WTC11 (cell line): ENCODE data around the gene MCM3AP. TPM values are rescaled to one million over a fixed set of nuclear protein-coding genes. Genes with fewer than 3 reads are reported as not detected.

Experiments
- ATAC-seq: fragments of 200-7000 bp; cut with Tn5 transposase; 2 replicates; pipeline ENCODE4 v1.10.0; 2021; ENCODE audit warnings: mild to moderate bottlenecking, moderate library complexity
- CTCF ChIA-PET: fragments of 300-600 bp; sonication (Branson Sonifier 250); formaldehyde crosslinking; loops from one replicate; lab custom pipeline; 2021; ENCODE audit warnings: antibody characterized with exemption; lab: Charles Lee
- POLR2A ChIA-PET: fragments of 350-600 bp; sonication (Branson Sonifier 250); formaldehyde crosslinking; loops from one replicate; lab custom pipeline; 2021; ENCODE audit warnings: antibody characterized with exemption; lab: Charles Lee
- DNase-seq: peaks from one replicate; pipeline ENCODE4 v3.0.0; 2021; ENCODE audit warnings: low spot score
- H3K27ac Mint-ChIP-seq: 2 replicates; pipeline ENCODE4 v1.8.0; 2021; ENCODE audit warnings: mixed read lengths
- H3K27me3 Mint-ChIP-seq: 2 replicates; pipeline ENCODE4 v1.8.0; 2021; ENCODE audit warnings: low read depth, mild to moderate bottlenecking, moderate library complexity, mixed read lengths
- H3K36me3 Mint-ChIP-seq: 2 replicates; pipeline ENCODE4 v1.8.0; 2021; ENCODE audit warnings: mixed read lengths
- H3K4me1 Mint-ChIP-seq: 2 replicates; pipeline ENCODE4 v1.8.0; 2022; ENCODE audit warnings: mixed read lengths
- H3K4me3 Mint-ChIP-seq: 2 replicates; pipeline ENCODE4 v1.8.0; 2021; ENCODE audit warnings: mild to moderate bottlenecking, moderate library complexity, mixed read lengths
- H3K9me3 Mint-ChIP-seq: 2 replicates; pipeline ENCODE4 v1.8.0; 2021; ENCODE audit warnings: mixed read lengths
- ARID4B ChIP-seq: sonication (generic); formaldehyde crosslinking; IDR thresholded peaks from 2 replicates; pipeline ENCODE4 v1.8.0; 2023; ENCODE audit warnings: missing genetic modification reagents, mild to moderate bottlenecking, borderline replicate concordance
- CTCF ChIP-seq: fragments of 200-600 bp; IDR thresholded peaks from 2 replicates; pipeline ENCODE4 v1.8.0; 2022; ENCODE audit warnings: antibody characterized with exemption
- FOXJ3 ChIP-seq: sonication (generic); formaldehyde crosslinking; IDR thresholded peaks from 2 replicates; pipeline ENCODE4 v1.9.0; 2021; ENCODE audit warnings: missing genetic modification reagents, mild to moderate bottlenecking, borderline replicate concordance
- HMGA2 ChIP-seq: fragments of 250-450 bp; sonication (Bioruptor Pico); IDR thresholded peaks from 2 replicates; pipeline ENCODE4 v1.4.0; 2021; ENCODE audit warnings: mild to moderate bottlenecking, moderate library complexity
- JAZF1 ChIP-seq: fragments of 250-450 bp; sonication (Bioruptor Pico); IDR thresholded peaks from 2 replicates; pipeline ENCODE4 v1.9.0; 2021; ENCODE audit warnings: moderate library complexity, mild to moderate bottlenecking, inconsistent platforms
- JUN ChIP-seq: sonication (generic); formaldehyde crosslinking; IDR thresholded peaks from 2 replicates; pipeline ENCODE4 v1.8.0; 2023; ENCODE audit warnings: mild to moderate bottlenecking, missing genetic modification reagents
- NR1H2 ChIP-seq: sonication (generic); formaldehyde crosslinking; IDR thresholded peaks from 2 replicates; pipeline ENCODE4 v1.9.0; 2021; ENCODE audit warnings: mild to moderate bottlenecking, moderate library complexity, missing genetic modification reagents
- RELA ChIP-seq: sonication (generic); formaldehyde crosslinking; IDR thresholded peaks from 2 replicates; pipeline ENCODE4 v1.8.1; 2022; ENCODE audit warnings: missing genetic modification reagents, mild to moderate bottlenecking, borderline replicate concordance
- ZBTB21 ChIP-seq: sonication (generic); formaldehyde crosslinking; IDR thresholded peaks from 2 replicates; pipeline ENCODE4 v1.8.1; 2023; ENCODE audit warnings: mild to moderate bottlenecking, missing genetic modification reagents, borderline replicate concordance
- total RNA-seq: library from RNA; stranded (reverse); gene quantifications from 3 replicates; pipeline ENCODE4 v1.2.3, GENCODE V29; 2021
- TF ChIP-seq, protein P1 (sequence below): sonication (generic); formaldehyde crosslinking; IDR thresholded peaks from 2 replicates; pipeline ENCODE4 v1.8.0; 2023; ENCODE audit warnings: mild to moderate bottlenecking, missing genetic modification reagents

MCM3AP gene
- total RNA-seq, 1 experiment from 2014 or later: 167 TPM

- no peak overlapping the region for H3K4me3 Mint-ChIP-seq
- no peaks in the 10 kb centered on the region for H3K27me3 Mint-ChIP-seq
- DNase-seq: no peak
- no peak for ATAC-seq
- H3K9me3 Mint-ChIP-seq: peaks cover 1% of the 10 kb centered on the region
- peak overlapping the region; percentile 55; the same call in 1 of the 2 replicates for H3K27ac Mint-ChIP-seq
- no peak for TF ChIP-seq NR1H2 (CRISPR knock-in tag)
- TF ChIP-seq, protein P1, sequence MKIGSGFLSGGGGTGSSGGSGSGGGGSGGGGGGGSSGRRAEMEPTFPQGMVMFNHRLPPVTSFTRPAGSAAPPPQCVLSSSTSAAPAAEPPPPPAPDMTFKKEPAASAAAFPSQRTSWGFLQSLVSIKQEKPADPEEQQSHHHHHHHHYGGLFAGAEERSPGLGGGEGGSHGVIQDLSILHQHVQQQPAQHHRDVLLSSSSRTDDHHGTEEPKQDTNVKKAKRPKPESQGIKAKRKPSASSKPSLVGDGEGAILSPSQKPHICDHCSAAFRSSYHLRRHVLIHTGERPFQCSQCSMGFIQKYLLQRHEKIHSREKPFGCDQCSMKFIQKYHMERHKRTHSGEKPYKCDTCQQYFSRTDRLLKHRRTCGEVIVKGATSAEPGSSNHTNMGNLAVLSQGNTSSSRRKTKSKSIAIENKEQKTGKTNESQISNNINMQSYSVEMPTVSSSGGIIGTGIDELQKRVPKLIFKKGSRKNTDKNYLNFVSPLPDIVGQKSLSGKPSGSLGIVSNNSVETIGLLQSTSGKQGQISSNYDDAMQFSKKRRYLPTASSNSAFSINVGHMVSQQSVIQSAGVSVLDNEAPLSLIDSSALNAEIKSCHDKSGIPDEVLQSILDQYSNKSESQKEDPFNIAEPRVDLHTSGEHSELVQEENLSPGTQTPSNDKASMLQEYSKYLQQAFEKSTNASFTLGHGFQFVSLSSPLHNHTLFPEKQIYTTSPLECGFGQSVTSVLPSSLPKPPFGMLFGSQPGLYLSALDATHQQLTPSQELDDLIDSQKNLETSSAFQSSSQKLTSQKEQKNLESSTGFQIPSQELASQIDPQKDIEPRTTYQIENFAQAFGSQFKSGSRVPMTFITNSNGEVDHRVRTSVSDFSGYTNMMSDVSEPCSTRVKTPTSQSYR: no peak
- TF ChIP-seq FOXJ3 (CRISPR knock-in tag): no peak
- no peak for TF ChIP-seq ZBTB21
- no peaks in the 10 kb centered on the region for H3K4me1 Mint-ChIP-seq
- CTCF ChIA-PET: no interaction called here
- H3K36me3 Mint-ChIP-seq: peaks cover 39% of the 10 kb centered on the region
- POLR2A ChIA-PET: no interaction called here
These were observed 65.1 kb downstream of the MCM3AP start for GRCh38 chr21:46220275-46220810.

DNA sequence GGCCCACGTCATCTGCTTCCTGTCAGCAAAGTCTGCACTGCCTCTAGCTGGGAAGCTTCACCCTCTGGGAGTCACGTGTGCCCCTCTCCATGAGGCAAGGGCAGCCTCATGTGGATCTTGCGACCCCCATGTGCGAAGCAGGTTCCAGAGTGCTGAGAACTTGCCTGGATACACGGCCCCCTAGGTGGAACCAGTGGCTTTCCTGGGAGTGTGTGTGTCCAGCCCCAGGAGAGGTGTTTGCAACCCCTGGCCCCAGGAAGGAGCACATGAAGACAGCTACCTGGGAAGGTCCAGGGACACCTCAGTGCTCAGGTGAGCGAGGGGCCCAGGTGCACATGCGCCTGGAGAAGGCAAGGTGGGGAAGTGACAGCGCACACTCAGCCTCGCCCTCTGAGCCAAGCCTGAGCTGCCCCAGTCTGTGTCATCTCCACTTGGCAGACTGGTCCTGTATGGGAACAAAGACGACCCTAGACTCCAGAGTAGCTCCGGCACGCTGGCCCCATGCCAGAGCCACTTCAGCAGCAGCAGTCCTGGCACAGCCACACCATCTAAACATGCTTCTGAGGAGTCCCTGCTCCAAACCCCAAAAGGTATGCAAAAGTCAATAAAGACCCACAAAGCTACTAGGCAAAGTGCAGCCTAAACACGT, 65.7 kb downstream of the MCM3AP start:
- no peak overlapping the region for H3K4me3 Mint-ChIP-seq
- DNase-seq (no peak), ATAC-seq (no peak)
- H3K27ac Mint-ChIP-seq: peak overlapping the region; percentile 64; the same call in 1 of the 2 replicates
- no peaks in the 10 kb centered on the region for H3K4me1 Mint-ChIP-seq
- H3K27me3 Mint-ChIP-seq: no peaks in the 10 kb centered on the region
- POLR2A ChIA-PET: no interaction called here
- H3K36me3 Mint-ChIP-seq: peaks cover 37% of the 10 kb centered on the region
- CTCF ChIA-PET: no interaction called here
- no peak for TF ChIP-seq JAZF1
- TF ChIP-seq, all 79 proteins: peak for 0
- H3K9me3 Mint-ChIP-seq: no peaks in the 10 kb centered on the region

DNA sequence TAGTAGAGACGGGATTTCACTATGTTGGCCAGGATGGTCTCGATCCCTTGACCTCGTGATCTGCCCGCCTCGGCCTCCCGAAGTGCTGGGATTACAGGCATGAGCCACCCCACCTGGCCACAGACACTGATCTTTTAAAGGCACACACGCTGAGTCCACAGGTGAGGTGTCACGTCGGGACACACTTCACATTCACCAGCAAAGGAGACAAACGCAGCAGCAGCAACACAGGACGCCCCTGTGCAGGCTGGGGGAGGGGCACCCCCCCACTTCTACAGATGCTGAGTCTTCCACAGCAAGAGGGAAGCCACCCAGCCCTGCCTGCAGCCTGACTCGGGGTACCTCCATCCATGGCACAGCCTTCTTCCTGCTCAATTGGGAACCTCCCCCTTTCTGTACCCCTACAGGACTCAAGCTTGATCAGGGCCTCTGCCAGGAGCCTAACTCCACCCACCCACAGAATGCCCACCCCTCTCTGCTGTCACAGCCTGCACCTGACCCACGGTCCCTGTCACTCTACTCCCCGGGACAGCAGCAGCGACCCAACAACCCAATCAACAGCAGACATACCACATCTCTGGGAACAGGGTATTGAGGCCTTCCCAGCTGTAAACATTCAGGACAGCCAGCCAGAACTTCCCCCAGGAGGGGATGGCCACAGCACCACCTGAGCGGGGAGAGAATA, 66.4 kb downstream of the MCM3AP start:
- H3K4me3 Mint-ChIP-seq: no peak overlapping the region
- CTCF ChIA-PET: no interaction called here

GRCh38 chr21:46217511-46218196, 67.8 kb downstream of the MCM3AP start:
- Mint-ChIP-seq H3K4me1 (no peaks in the 10 kb centered on the region), H3K4me3 (no peak overlapping the region), H3K36me3 (peaks cover 32% of the 10 kb centered on the region), H3K27me3 (no peaks in the 10 kb centered on the region), H3K9me3 (no peaks in the 10 kb centered on the region), H3K27ac (peak overlapping the region; percentile 65; the same call in 1 of the 2 replicates)
- no peak for DNase-seq
- ATAC-seq: no peak
- ChIA-PET CTCF (interaction anchor here (0.9 kb wide), 1 partner anchor 9 kb away, joined by 3 read pairs; no protein-coding TSS in a partner anchor), POLR2A (no interaction called here)
- TF ChIP-seq CTCF (no peak), HMGA2 (no peak), RELA (CRISPR knock-in tag) (no peak), ARID4B (CRISPR knock-in tag) (no peak)

More for the DNA sequence above, 66.4 kb downstream of the MCM3AP start:
- Mint-ChIP-seq H3K9me3 (no peaks in the 10 kb centered on the region), H3K36me3 (peaks cover 35% of the 10 kb centered on the region), H3K4me1 (no peaks in the 10 kb centered on the region), H3K27me3 (no peaks in the 10 kb centered on the region)
- no peak for DNase-seq
- POLR2A ChIA-PET: no interaction called here
- TF ChIP-seq JUN (CRISPR knock-in tag): no peak
- TF ChIP-seq, all 79 proteins: peak for 0
- ATAC-seq: no peak
- peak overlapping the region; percentile 64 for H3K27ac Mint-ChIP-seq
